Upper lobe of left lung (tissue), 6 donors: ENCODE measurements around the gene TCERG1L. TPM values are rescaled to one million over a fixed set of nuclear protein-coding genes. Genes with fewer than 3 reads are reported as not detected.

Experiments
- ATAC-seq, 2 donors: fragments of 200-7000 bp; cut with Tn5 transposase; one replicate each; pipeline ENCODE4 v1.9.1; 2022; ENCODE audit warnings: mild to moderate bottlenecking in 2 of 2, moderate library complexity in 2 of 2; ENCODE audit not compliant: low FRiP score in 2 of 2
- DNase-seq, 2 donors: peaks; one replicate each; pipeline ENCODE4 v3.0.0-alpha.2; 2019 to 2020
- H3K27ac ChIP-seq, 4 donors: fragments of 200-600 bp; sonication (generic); one replicate each; pipeline ENCODE4 v1.5.1; 2016 to 2019
- H3K27me3 ChIP-seq, 4 donors: fragments of 200-600 bp; sonication (generic); one replicate each; pipeline ENCODE4 v1.5.1; 2017 to 2019
- H3K36me3 ChIP-seq, 4 donors: fragments of 200-600 bp; sonication (generic); one replicate each; pipeline ENCODE4 v1.5.1; 2016 to 2019
- H3K4me1 ChIP-seq, 4 donors: fragments of 200-600 bp; sonication (generic); one replicate each; pipeline ENCODE4 v1.5.1; 2018 to 2019
- H3K4me3 ChIP-seq, 4 donors: fragments of 200-600 bp; sonication (generic); one replicate each; pipeline ENCODE4 v1.5.1; 2017 to 2019; ENCODE audit warnings: mild to moderate bottlenecking in 2 of 4, moderate library complexity in 1 of 4
- H3K9me3 ChIP-seq, 4 donors: fragments of 200-600 bp; sonication (generic); one replicate each; pipeline ENCODE4 v1.5.1; 2018 to 2019
- CTCF ChIP-seq, 6 experiments: fragments of 450-650 bp in 4 of 6; fragments of 200-600 bp in 2 of 6; sonication (generic) in 2 of 6; IDR thresholded peaks; one replicate each; pipeline ENCODE4 v1.5.1; 2016 to 2019; ENCODE audit warnings: antibody characterized with exemption in 6 of 6
- EP300 ChIP-seq, 4 donors: sonication (generic); formaldehyde crosslinking; IDR thresholded peaks; one replicate each; pipeline ENCODE4 v1.5.1; 2017; ENCODE audit warnings: antibody characterized with exemption in 4 of 4, control low read depth in 2 of 4
- POLR2A ChIP-seq, 4 donors: fragments of 450-650 bp; IDR thresholded peaks; one replicate each; pipeline ENCODE4 v1.5.1; 2016 to 2017; ENCODE audit warnings: antibody characterized with exemption in 4 of 4, mild to moderate bottlenecking in 2 of 4
- POLR2AphosphoS5 ChIP-seq, 2 donors: sonication (generic); formaldehyde crosslinking; IDR thresholded peaks; one replicate each; pipeline ENCODE4 v1.5.1; 2017; ENCODE audit warnings: antibody characterized with exemption in 2 of 2
- WGBS, 2 donors: methylation state at CpG; one replicate each; pipeline ENCODE4 v1.1.5; 2017 to 2018; 5-methylcytosine and 5-hydroxymethylcytosine counted together
- total RNA-seq, 6 donors: library from RNA; depleted of rRNA in 4 of 6; stranded (reverse); fragments of >200 nt in 4 of 6; gene quantifications; one replicate each; pipeline versions ENCODE4 v1.1.0 to v1.2.1, GENCODE V29; 2016 to 2021
- donor health status: DM: no; HTN: no; CAD: no; lungs with moderate emphysema.
- donor health status: DM: no; HTN: yes; CAD: no; lungs with severe emphysema.

The TCERG1L gene
- total RNA-seq, 6 donors from 2014 or later = 0.10 TPM; not detected in 5

- WGBS, 2 donors = 82 to 85% methylated on average over 15 to 21 of the region's 21 CpGs
- Histone ChIP-seq H3K9me3 (no peaks in the 10 kb centered on the region), H3K36me3 (no peaks in the 10 kb centered on the region), H3K27me3 (no peaks in the 10 kb centered on the region), H3K27ac (no peak overlapping the region), H3K4me3 (no peak overlapping the region), H3K4me1 (no peaks in the 10 kb centered on the region)
- DNase-seq (no peak), ATAC-seq (no peak)
- TF ChIP-seq EP300 (IDR thresholded peaks at IDR 0.05) = no peak
Measured at GRCh38 chr10:131085091-131085860, 226.2 kb downstream of the TCERG1L start.

GRCh38 chr10:131084791-131085090, 226.8 kb downstream of the TCERG1L start:
- WGBS, 2 donors = 90 to 93% methylated on average over 14 of the region's 14 CpGs
- no peak overlapping the region for H3K4me3 ChIP-seq
- H3K27ac ChIP-seq = no peak overlapping the region
- ATAC-seq (no peak), DNase-seq (peak in 1 of 2 donors; percentile 64)
- no peaks in the 10 kb centered on the region for H3K4me1 ChIP-seq
- no peaks in the 10 kb centered on the region for H3K36me3 ChIP-seq
- TF ChIP-seq POLR2AphosphoS5 (IDR thresholded peaks at IDR 0.05) = no peak
- no peak for TF ChIP-seq POLR2A (IDR thresholded peaks at IDR 0.05)
- no peak for TF ChIP-seq CTCF (IDR thresholded peaks at IDR 0.05)
- TF ChIP-seq EP300 (IDR thresholded peaks at IDR 0.05) = no peak
- no peaks in the 10 kb centered on the region for H3K9me3 ChIP-seq
- H3K27me3 ChIP-seq = no peaks in the 10 kb centered on the region

DNA sequence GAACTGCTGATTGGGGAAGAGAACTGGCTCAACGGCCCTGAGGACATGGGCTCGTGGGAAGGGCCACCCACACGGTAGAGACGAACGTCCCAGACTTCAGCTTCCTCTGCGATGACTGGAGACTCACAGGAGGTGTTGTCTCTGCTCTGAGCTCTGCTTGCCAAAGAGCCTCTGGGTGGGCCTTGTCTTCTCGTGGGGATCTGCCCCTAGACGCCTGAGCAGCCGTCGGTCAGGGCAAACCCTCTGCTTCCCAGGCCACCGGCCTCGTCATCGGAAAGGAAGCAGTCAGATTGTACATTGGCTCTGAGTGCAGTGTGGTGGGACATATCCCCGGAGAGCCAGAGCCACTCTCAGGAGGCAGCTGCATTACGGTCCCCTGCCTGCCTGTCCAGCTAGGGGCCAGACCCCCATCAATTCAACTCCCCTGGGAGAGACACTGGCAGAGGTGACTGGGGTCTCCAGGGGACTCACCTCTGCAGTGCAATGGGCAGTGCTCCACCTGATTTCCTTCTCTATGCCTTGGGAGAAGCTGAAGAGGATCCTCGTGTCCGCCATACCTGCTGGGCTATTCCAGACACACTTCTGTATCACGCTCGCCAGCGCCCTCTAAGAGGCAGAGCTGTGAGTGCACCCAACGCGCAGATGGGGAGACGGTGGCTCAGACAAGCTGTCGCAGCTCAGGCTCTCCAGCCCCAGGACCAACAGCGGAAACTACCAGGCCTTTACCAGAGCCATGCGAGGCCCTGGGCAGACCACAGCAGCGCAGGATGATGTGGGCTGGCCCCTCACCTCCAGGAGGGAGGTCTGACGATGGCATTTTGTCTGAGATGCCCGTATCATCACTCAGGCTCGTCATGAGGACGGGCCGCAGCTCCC, 227.4 kb downstream of the TCERG1L start:
- ATAC-seq = no peak
- WGBS, 2 donors = 73 to 79% methylated on average over 11 to 32 of the region's 32 CpGs
- DNase-seq = peak in 1 of 2 donors; percentile 48
- no peak for TF ChIP-seq EP300 (IDR thresholded peaks at IDR 0.05)
- no peak for TF ChIP-seq POLR2A (IDR thresholded peaks at IDR 0.05)
- TF ChIP-seq POLR2AphosphoS5 (IDR thresholded peaks at IDR 0.05) = no peak
- TF ChIP-seq CTCF (IDR thresholded peaks at IDR 0.05) = no peak
- Histone ChIP-seq H3K36me3 (no peaks in the 10 kb centered on the region), H3K4me3 (no peak overlapping the region), H3K9me3 (no peaks in the 10 kb centered on the region), H3K27ac (no peak overlapping the region), H3K4me1 (no peaks in the 10 kb centered on the region), H3K27me3 (no peaks in the 10 kb centered on the region)

- H3K27me3 ChIP-seq = no peaks in the 10 kb centered on the region
- no peak overlapping the region for H3K27ac ChIP-seq
- no peaks in the 10 kb centered on the region for H3K9me3 ChIP-seq
- no peak overlapping the region for H3K4me3 ChIP-seq
- WGBS, 2 donors = 35 to 39% methylated on average over 14 to 16 of the region's 16 CpGs
- H3K36me3 ChIP-seq = no peaks in the 10 kb centered on the region
- H3K4me1 ChIP-seq = no peaks in the 10 kb centered on the region
- no peak for TF ChIP-seq POLR2AphosphoS5 (IDR thresholded peaks at IDR 0.05)
- no peak for TF ChIP-seq POLR2A (IDR thresholded peaks at IDR 0.05)
- TF ChIP-seq EP300 (IDR thresholded peaks at IDR 0.05) = no peak
- TF ChIP-seq CTCF (IDR thresholded peaks at IDR 0.05) = no peak
- ATAC-seq = no peak
- no peak for DNase-seq
Measured at GRCh38 chr10:131082991-131083481, 228.5 kb downstream of the TCERG1L start.

GRCh38 chr10:131082201-131082850, 229.2 kb downstream of the TCERG1L start:
- no peak overlapping the region for H3K27ac ChIP-seq
- H3K4me1 ChIP-seq = no peaks in the 10 kb centered on the region
- no peaks in the 10 kb centered on the region for H3K36me3 ChIP-seq
- H3K4me3 ChIP-seq = no peak overlapping the region
- WGBS, 2 donors = 91 to 93% methylated on average over 13 of the region's 13 CpGs
- ATAC-seq = peak in 1 of 2 donors; percentile 6
- DNase-seq = peak in 1 of 2 donors; percentile 53
- no peak for TF ChIP-seq EP300 (IDR thresholded peaks at IDR 0.05)
- no peak for TF ChIP-seq CTCF (IDR thresholded peaks at IDR 0.05)
- TF ChIP-seq POLR2AphosphoS5 (IDR thresholded peaks at IDR 0.05) = no peak
- no peaks in the 10 kb centered on the region for H3K9me3 ChIP-seq
- H3K27me3 ChIP-seq = no peaks in the 10 kb centered on the region
